ENCODE data around the gene CAMKMT.

Gene CAMKMT

GRCh38 chr2:44459739-44460138, 98.0 kb downstream of the CAMKMT start:
- Histone ChIP-seq H2BK12ac (ENCODE audit: low read length) (no peak overlapping the region), H2BK15ac (ENCODE audit: low read length) (no peak overlapping the region), H3K36me3 (replicated peaks in 1 of 2; ENCODE audit: control insufficient read depth in 2 of 2, insufficient read depth in 2 of 2, low read length in 2 of 2) (no peaks in the 10 kb centered on the region), H3K4me2 (ENCODE audit: insufficient read depth, low read length, poor library complexity, severe bottlenecking) (no peak overlapping the region), H3K79me1 (ENCODE audit: low read depth, low read length) (no peaks in the 10 kb centered on the region), H2AK5ac (ENCODE audit: low read depth, low read length) (no peak overlapping the region), H3K14ac (ENCODE audit: low read length) (no peak overlapping the region), H3K4ac (ENCODE audit: low read length) (no peak overlapping the region), H3K18ac (ENCODE audit: low read length) (no peak overlapping the region), H3K23ac (ENCODE audit: low read depth, low read length, poor library complexity) (no peak overlapping the region), H3K4me3 (ENCODE audit: low read length in 2 of 2) (no peak overlapping the region), H3K4me1 (ENCODE audit: control insufficient read depth in 2 of 2, insufficient read depth in 1 of 2, low read depth in 1 of 2, low read length in 2 of 2) (peaks cover 5 to 21% of the 10 kb centered on the region in 2 donors), H4K91ac (ENCODE audit: low read depth, low read length, poor library complexity) (no peak overlapping the region), H2AFZ (ENCODE audit: low read length) (no peak overlapping the region), H3K27ac (replicated peaks; ENCODE audit: low read length) (no peak overlapping the region), H3K27me3 (ENCODE audit: control insufficient read depth in 3 of 3, insufficient read depth in 3 of 3, low read depth in 1 of 3, low read length in 3 of 3) (no peaks in the 10 kb centered on the region), H2BK120ac (ENCODE audit: low read depth, low read length) (no peak overlapping the region), H3K9me3 (replicated peaks in 1 of 2; ENCODE audit: control insufficient read depth in 2 of 2, insufficient read depth in 1 of 2, low read depth in 1 of 2, low read length in 2 of 2) (peaks cover 0 to 12% of the 10 kb centered on the region in 2 donors), H4K8ac (ENCODE audit: low read depth, low read length) (no peak overlapping the region), H3K9ac (ENCODE audit: low read depth, low read length, poor library complexity) (no peak overlapping the region), H2BK5ac (ENCODE audit: low read length) (no peak overlapping the region)
- no peak for DNase-seq (ENCODE audit: low spot score)
- WGBS, 2 donors (ENCODE audit: extremely low coverage in 2 of 2, insufficient read length in 2 of 2, insufficient replicate concordance in 1 of 2), result no CpG with 5 or more reads among the region's 1 CpG

- WGBS, 2 donors (ENCODE audit: extremely low coverage in 2 of 2, insufficient read length in 2 of 2, insufficient replicate concordance in 1 of 2), result no CpG with 5 or more reads among the region's 3 CpGs
Observed at GRCh38 chr2:44462934-44463849, 101.4 kb downstream of the CAMKMT start.

DNA sequence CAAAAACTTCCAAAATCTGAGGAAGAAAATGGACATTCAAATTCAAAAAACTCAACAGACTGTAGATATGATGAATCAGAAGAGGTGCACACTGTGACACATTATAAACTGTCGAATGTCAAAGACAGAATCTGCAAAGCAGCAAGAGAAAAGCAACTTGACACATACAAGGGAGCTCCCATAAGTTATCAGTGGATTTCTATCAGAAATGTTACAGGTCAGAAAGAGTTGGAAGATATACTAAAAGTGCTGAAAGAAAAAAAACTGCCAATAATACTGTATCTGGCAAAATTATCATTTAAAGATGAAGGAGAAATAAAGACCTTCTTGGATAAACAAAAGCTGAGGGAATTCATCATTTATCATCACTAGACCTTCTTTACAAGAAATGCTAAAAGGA, 102.7 kb downstream of the CAMKMT start:
- Histone ChIP-seq H3K14ac (ENCODE audit: low read length) (no peak overlapping the region), H2AK5ac (ENCODE audit: low read depth, low read length) (no peak overlapping the region), H3K4me1 (ENCODE audit: control insufficient read depth in 2 of 2, insufficient read depth in 1 of 2, low read depth in 1 of 2, low read length in 2 of 2) (peaks cover 5 to 14% of the 10 kb centered on the region in 2 donors), H3K27ac (replicated peaks; ENCODE audit: low read length) (no peak overlapping the region), H2BK5ac (ENCODE audit: low read length) (no peak overlapping the region), H3K9ac (ENCODE audit: low read depth, low read length, poor library complexity) (no peak overlapping the region), H4K8ac (ENCODE audit: low read depth, low read length) (no peak overlapping the region), H3K23ac (ENCODE audit: low read depth, low read length, poor library complexity) (no peak overlapping the region), H3K9me3 (replicated peaks in 1 of 2; ENCODE audit: control insufficient read depth in 2 of 2, insufficient read depth in 1 of 2, low read depth in 1 of 2, low read length in 2 of 2) (peaks cover 0 to 24% of the 10 kb centered on the region in 2 donors), H3K4me2 (ENCODE audit: insufficient read depth, low read length, poor library complexity, severe bottlenecking) (no peak overlapping the region), H3K36me3 (replicated peaks in 1 of 2; ENCODE audit: control insufficient read depth in 2 of 2, insufficient read depth in 2 of 2, low read length in 2 of 2) (no peaks in the 10 kb centered on the region), H2BK12ac (ENCODE audit: low read length) (no peak overlapping the region), H2BK120ac (ENCODE audit: low read depth, low read length) (no peak overlapping the region), H3K18ac (ENCODE audit: low read length) (no peak overlapping the region), H2AFZ (ENCODE audit: low read length) (no peak overlapping the region), H3K79me1 (ENCODE audit: low read depth, low read length) (no peaks in the 10 kb centered on the region), H3K4me3 (ENCODE audit: low read length in 2 of 2) (no peak overlapping the region), H2BK15ac (ENCODE audit: low read length) (no peak overlapping the region), H4K91ac (ENCODE audit: low read depth, low read length, poor library complexity) (no peak overlapping the region), H3K27me3 (ENCODE audit: control insufficient read depth in 3 of 3, insufficient read depth in 3 of 3, low read depth in 1 of 3, low read length in 3 of 3) (no peaks in the 10 kb centered on the region), H3K4ac (ENCODE audit: low read length) (no peak overlapping the region)
- WGBS, 2 donors (ENCODE audit: extremely low coverage in 2 of 2, insufficient read length in 2 of 2, insufficient replicate concordance in 1 of 2), result no CpG with 5 or more reads among the region's 1 CpG
- no peak for DNase-seq (ENCODE audit: low spot score)

More at GRCh38 chr2:44462934-44463849, 101.4 kb downstream of the CAMKMT start:
- Histone ChIP-seq H4K8ac (ENCODE audit: low read depth, low read length) (no peak overlapping the region), H3K4me3 (ENCODE audit: low read length in 2 of 2) (no peak overlapping the region), H3K79me1 (ENCODE audit: low read depth, low read length) (no peaks in the 10 kb centered on the region), H3K27ac (replicated peaks; ENCODE audit: low read length) (no peak overlapping the region), H2BK12ac (ENCODE audit: low read length) (no peak overlapping the region), H3K4me1 (ENCODE audit: control insufficient read depth in 2 of 2, insufficient read depth in 1 of 2, low read depth in 1 of 2, low read length in 2 of 2) (peaks cover 5 to 14% of the 10 kb centered on the region in 2 donors), H2BK120ac (ENCODE audit: low read depth, low read length) (no peak overlapping the region), H2BK15ac (ENCODE audit: low read length) (no peak overlapping the region), H3K36me3 (replicated peaks in 1 of 2; ENCODE audit: control insufficient read depth in 2 of 2, insufficient read depth in 2 of 2, low read length in 2 of 2) (no peaks in the 10 kb centered on the region), H4K91ac (ENCODE audit: low read depth, low read length, poor library complexity) (no peak overlapping the region), H3K9ac (ENCODE audit: low read depth, low read length, poor library complexity) (no peak overlapping the region), H3K27me3 (ENCODE audit: control insufficient read depth in 3 of 3, insufficient read depth in 3 of 3, low read depth in 1 of 3, low read length in 3 of 3) (no peaks in the 10 kb centered on the region), H3K4me2 (ENCODE audit: insufficient read depth, low read length, poor library complexity, severe bottlenecking) (no peak overlapping the region), H2BK5ac (ENCODE audit: low read length) (no peak overlapping the region), H2AFZ (ENCODE audit: low read length) (no peak overlapping the region), H3K9me3 (replicated peaks in 1 of 2; ENCODE audit: control insufficient read depth in 2 of 2, insufficient read depth in 1 of 2, low read depth in 1 of 2, low read length in 2 of 2) (peaks cover 0 to 24% of the 10 kb centered on the region in 2 donors), H3K14ac (ENCODE audit: low read length) (no peak overlapping the region), H3K23ac (ENCODE audit: low read depth, low read length, poor library complexity) (no peak overlapping the region), H3K18ac (ENCODE audit: low read length) (no peak overlapping the region), H3K4ac (ENCODE audit: low read length) (no peak overlapping the region), H2AK5ac (ENCODE audit: low read depth, low read length) (no peak overlapping the region)
- DNase-seq (ENCODE audit: low spot score), result no peak

GRCh38 chr2:44470151-44470550, 108.4 kb downstream of the CAMKMT start:
- Histone ChIP-seq H2BK5ac (ENCODE audit: low read length) (no peak overlapping the region), H2AFZ (ENCODE audit: low read length) (no peak overlapping the region), H3K4ac (ENCODE audit: low read length) (no peak overlapping the region), H3K27me3 (ENCODE audit: control insufficient read depth in 3 of 3, insufficient read depth in 3 of 3, low read depth in 1 of 3, low read length in 3 of 3) (no peaks in the 10 kb centered on the region), H3K4me1 (ENCODE audit: control insufficient read depth in 2 of 2, insufficient read depth in 1 of 2, low read depth in 1 of 2, low read length in 2 of 2) (peaks cover 0 to 2% of the 10 kb centered on the region in 2 donors), H3K14ac (ENCODE audit: low read length) (no peak overlapping the region), H3K4me3 (ENCODE audit: low read length in 2 of 2) (no peak overlapping the region), H3K36me3 (replicated peaks in 1 of 2; ENCODE audit: control insufficient read depth in 2 of 2, insufficient read depth in 2 of 2, low read length in 2 of 2) (no peaks in the 10 kb centered on the region), H2AK5ac (ENCODE audit: low read depth, low read length) (no peak overlapping the region), H4K91ac (ENCODE audit: low read depth, low read length, poor library complexity) (no peak overlapping the region), H3K18ac (ENCODE audit: low read length) (no peak overlapping the region), H3K79me1 (ENCODE audit: low read depth, low read length) (no peaks in the 10 kb centered on the region), H3K23ac (ENCODE audit: low read depth, low read length, poor library complexity) (no peak overlapping the region), H3K27ac (replicated peaks; ENCODE audit: low read length) (no peak overlapping the region), H3K9ac (ENCODE audit: low read depth, low read length, poor library complexity) (no peak overlapping the region), H3K9me3 (replicated peaks in 1 of 2; ENCODE audit: control insufficient read depth in 2 of 2, insufficient read depth in 1 of 2, low read depth in 1 of 2, low read length in 2 of 2) (peaks cover 0 to 8% of the 10 kb centered on the region in 2 donors), H2BK12ac (ENCODE audit: low read length) (no peak overlapping the region), H2BK120ac (ENCODE audit: low read depth, low read length) (no peak overlapping the region), H4K8ac (ENCODE audit: low read depth, low read length) (no peak overlapping the region), H3K4me2 (ENCODE audit: insufficient read depth, low read length, poor library complexity, severe bottlenecking) (no peak overlapping the region), H2BK15ac (ENCODE audit: low read length) (no peak overlapping the region)
- DNase-seq (ENCODE audit: low spot score), result no peak
